Hepatocyte (in vitro differentiated cells): ENCODE measurements around the gene GSN. TPM values are rescaled to one million over a fixed set of nuclear protein-coding genes. Genes with fewer than 3 reads are reported as not detected.

Source experiments
- DNase-seq: peaks from one replicate; pipeline ENCODE4 v3.0.0-alpha.2; 2016; ENCODE audit warnings: low spot score
- H2AFZ ChIP-seq: fragments of 200-600 bp; sonication (generic); 2 replicates; pipeline ENCODE4 v1.6.0; 2016; ENCODE audit warnings: antibody characterized with exemption, mild to moderate bottlenecking
- H3K27ac ChIP-seq: fragments of 200-600 bp; sonication (generic); 2 replicates; pipeline ENCODE4 v1.5.1; 2016; ENCODE audit warnings: mild to moderate bottlenecking
- H3K27me3 ChIP-seq: fragments of 200-600 bp; sonication (generic); 2 replicates; pipeline ENCODE4 v1.6.1; 2016
- H3K36me3 ChIP-seq: fragments of 200-600 bp; sonication (generic); replicated peaks from 2 replicates; pipeline ENCODE4 v1.5.1; 2016; ENCODE audit warnings: low read depth; ENCODE audit not compliant: insufficient read depth
- H3K4me1 ChIP-seq: fragments of 200-600 bp; sonication (generic); 2 replicates; pipeline ENCODE4 v1.5.1; 2016; ENCODE audit warnings: mild to moderate bottlenecking, moderate library complexity; ENCODE audit not compliant: insufficient read depth
- H3K4me2 ChIP-seq: fragments of 200-600 bp; sonication (generic); 2 replicates; pipeline ENCODE4 v1.6.0; 2016
- H3K4me3 ChIP-seq: fragments of 200-600 bp; sonication (generic); 2 replicates; pipeline ENCODE4 v1.5.1; 2016; ENCODE audit warnings: mild to moderate bottlenecking
- H3K79me2 ChIP-seq: fragments of 200-600 bp; sonication (generic); 2 replicates; pipeline ENCODE4 v1.6.0; 2017; ENCODE audit warnings: mild to moderate bottlenecking
- H3K9me2 ChIP-seq: fragments of 200-600 bp; sonication (generic); replicated peaks from 2 replicates; pipeline ENCODE4 v1.6.0; 2017; ENCODE audit warnings: mild to moderate bottlenecking; ENCODE audit not compliant: insufficient read depth
- H3K9me3 ChIP-seq: fragments of 200-600 bp; sonication (generic); 2 replicates; pipeline ENCODE4 v1.5.1; 2016; ENCODE audit warnings: low read depth, mild to moderate bottlenecking
- H4K20me1 ChIP-seq: fragments of 200-600 bp; sonication (generic); 2 replicates; pipeline ENCODE4 v1.6.0; 2016; ENCODE audit warnings: mild to moderate bottlenecking; ENCODE audit not compliant: insufficient read depth, poor library complexity, severe bottlenecking
- CTCF ChIP-seq: fragments of 200-600 bp; sonication (generic); IDR thresholded peaks from 2 replicates; pipeline ENCODE4 v1.5.1; 2016; ENCODE audit warnings: antibody characterized with exemption, mild to moderate bottlenecking; ENCODE audit not compliant: poor library complexity
- EZH2 ChIP-seq: fragments of 200-600 bp; sonication (generic); IDR thresholded peaks from 2 replicates; pipeline ENCODE4 v1.6.1; 2016; ENCODE audit warnings: antibody characterized with exemption, mild to moderate bottlenecking, borderline replicate concordance
- EZH2phosphoT487 ChIP-seq: fragments of 200-600 bp; sonication (generic); IDR thresholded peaks from one replicate; pipeline ENCODE4 v1.6.1; 2018; ENCODE audit warnings: antibody characterized with exemption, mild to moderate bottlenecking, low read depth, moderate library complexity; ENCODE audit not compliant: unreplicated experiment, severe bottlenecking
- WGBS: methylation state at CpG from one replicate; pipeline ENCODE4 v1.1.6; 2016; ENCODE audit warnings: low lambda C conversion rate; ENCODE audit errors: missing lambda C conversion rate; 5-methylcytosine and 5-hydroxymethylcytosine counted together
- polyA plus RNA-seq: library from polyadenylated mRNA; unstranded; fragments of >200 nt; fragmentation: Nextera tagmentation; extraction: Ambion mirVana; gene quantifications from 2 replicates; pipeline ENCODE4 v1.2.1, GENCODE V29; 2016
- total RNA-seq: library from RNA; depleted of rRNA; stranded (reverse); fragments of >200 nt; gene quantifications from 2 replicates; pipeline ENCODE4 v1.2.3, GENCODE V29; 2014

The GSN gene
- total RNA-seq: 369 and 396 TPM in 2 replicates
- polyA plus RNA-seq: 321 and 404 TPM in 2 replicates

- H3K4me2 ChIP-seq: peak within 1 kb of the TSS; percentile 100
- peak within 1 kb of the TSS; percentile 87 for H2AFZ ChIP-seq
- H3K27ac ChIP-seq: peak within 1 kb of the TSS; percentile 93
- peak within 1 kb of the TSS; percentile 100 for H3K4me3 ChIP-seq
- WGBS: 2% methylated on average over 30 of the region's 64 CpGs
- H3K27me3 ChIP-seq: no peaks in the 10 kb centered on the region
- H3K36me3 ChIP-seq: no peaks in the 10 kb centered on the region
- H4K20me1 ChIP-seq: no peaks in the 10 kb centered on the region
- peaks cover 42% of the 10 kb centered on the region for H3K4me1 ChIP-seq
- H3K9me3 ChIP-seq: no peaks in the 10 kb centered on the region
- peak; percentile 92 for DNase-seq
- no peak for TF ChIP-seq EZH2phosphoT487
- no peak for TF ChIP-seq CTCF
- TF ChIP-seq EZH2: no peak
- H3K9me2 ChIP-seq: no peaks in the 10 kb centered on the region
- peaks cover 42% of the 10 kb centered on the region for H3K79me2 ChIP-seq
These were observed at the start of gene GSN for GRCh38 chr9:121267689-121268597. Gene GSN, plus strand, starts transcription at chr9:121268162. Its CDS starts 33,810 bp downstream, at chr9:121301972.

- no peak overlapping the region for H3K4me2 ChIP-seq
- H3K9me3 ChIP-seq: no peaks in the 10 kb centered on the region
- no peak overlapping the region for H3K4me3 ChIP-seq
- H2AFZ ChIP-seq: no peak overlapping the region
- 97% methylated on average over 8 of the region's 8 CpGs for WGBS
- no peaks in the 10 kb centered on the region for H3K9me2 ChIP-seq
- no peaks in the 10 kb centered on the region for H3K4me1 ChIP-seq
- DNase-seq: no peak
- no peaks in the 10 kb centered on the region for H3K79me2 ChIP-seq
- H3K27me3 ChIP-seq: no peaks in the 10 kb centered on the region
- no peaks in the 10 kb centered on the region for H4K20me1 ChIP-seq
- TF ChIP-seq EZH2 (no peak), CTCF (no peak), EZH2phosphoT487 (no peak)
- H3K36me3 ChIP-seq: no peaks in the 10 kb centered on the region
- no peak overlapping the region for H3K27ac ChIP-seq
These were observed 49.5 kb upstream of the GSN start for GRCh38 chr9:121218357-121219027.

GRCh38 chr9:121219530-121219929, 48.4 kb upstream of the GSN start:
- TF ChIP-seq EZH2 (no peak), CTCF (no peak), EZH2phosphoT487 (no peak)
- H3K9me2 ChIP-seq: no peaks in the 10 kb centered on the region
- H3K4me1 ChIP-seq: no peaks in the 10 kb centered on the region
- no peaks in the 10 kb centered on the region for H4K20me1 ChIP-seq
- H3K4me3 ChIP-seq: no peak overlapping the region
- H3K36me3 ChIP-seq: no peaks in the 10 kb centered on the region
- no peaks in the 10 kb centered on the region for H3K27me3 ChIP-seq
- no peaks in the 10 kb centered on the region for H3K79me2 ChIP-seq
- H3K9me3 ChIP-seq: no peaks in the 10 kb centered on the region
- no peak overlapping the region for H2AFZ ChIP-seq
- no peak overlapping the region for H3K4me2 ChIP-seq
- WGBS: 94% methylated on average over 3 of the region's 3 CpGs
- DNase-seq: no peak
- no peak overlapping the region for H3K27ac ChIP-seq
